Activated naive CD8-positive, alpha-beta T cell treated with anti-CD3 and anti-CD28 coated beads, Interleukin-2, amount 50 U/mL, for 16 hours (primary cell): ENCODE measurements around the gene FIG4.
"Not testable (repeated sequence)": the region's sequence is repeated elsewhere in the genome, so short reads cannot be mapped to it uniquely, and the experiment has no call there.

Source experiments
- DNase-seq: peaks from one replicate; pipeline ENCODE4 v3.0.0-alpha.2; 2020; ENCODE audit warnings: low read depth, low spot score

FIG4 gene

DNA sequence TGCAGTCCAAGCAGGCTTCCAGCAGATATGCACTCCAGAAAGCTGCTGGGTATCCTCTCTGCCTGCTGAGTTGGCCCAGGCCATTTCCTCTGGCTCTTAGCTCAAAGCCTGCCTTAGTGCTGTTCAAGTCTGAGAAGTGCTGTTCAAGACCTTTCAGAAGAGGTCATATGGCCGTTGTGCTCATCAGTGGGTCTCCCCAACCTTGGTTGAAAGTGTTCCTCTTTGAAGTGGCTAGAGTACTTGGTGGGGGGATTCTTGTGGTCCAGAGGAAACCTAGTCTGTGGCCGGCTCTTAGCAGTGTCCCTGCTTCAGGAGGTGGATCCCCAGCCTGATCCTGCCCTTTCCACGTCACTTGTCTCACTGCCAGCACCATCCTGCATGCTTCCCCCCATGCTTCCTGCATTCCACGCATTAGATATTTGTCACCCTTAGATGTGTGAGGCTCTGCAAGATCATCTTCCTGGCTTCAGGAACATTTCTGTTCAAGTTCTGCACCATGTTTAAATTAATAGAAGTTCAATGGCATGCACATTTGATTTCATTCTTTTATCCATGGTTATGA lies 105.0 kb downstream of the FIG4 start:
- DNase-seq, result no peak

- no peak for DNase-seq
Observed at GRCh38 chr6:109799129-109799528, 108.0 kb downstream of the FIG4 start.

- DNase-seq, result no peak
Observed at GRCh38 chr6:109799664-109800063, 108.6 kb downstream of the FIG4 start.

DNA sequence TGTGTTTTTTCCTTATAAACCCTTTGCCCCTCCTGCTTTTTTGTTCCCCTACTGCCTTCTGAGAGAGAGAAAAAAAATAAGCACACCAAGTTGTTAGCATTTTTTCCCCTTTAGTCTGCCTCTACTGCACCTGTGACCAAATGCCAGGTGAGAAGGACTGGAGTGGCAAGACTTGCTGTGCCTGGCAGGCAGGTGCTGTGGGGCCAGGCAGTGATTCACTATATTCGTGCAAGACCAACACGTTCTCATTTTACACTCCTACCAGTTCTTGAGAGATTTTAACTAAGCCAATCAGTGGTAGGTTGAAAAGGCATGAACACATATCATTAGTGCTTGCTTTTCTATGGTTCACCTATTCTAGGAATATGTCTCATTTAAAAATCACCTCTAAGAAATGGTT lies 109.7 kb downstream of the FIG4 start:
- DNase-seq, result no peak

DNA sequence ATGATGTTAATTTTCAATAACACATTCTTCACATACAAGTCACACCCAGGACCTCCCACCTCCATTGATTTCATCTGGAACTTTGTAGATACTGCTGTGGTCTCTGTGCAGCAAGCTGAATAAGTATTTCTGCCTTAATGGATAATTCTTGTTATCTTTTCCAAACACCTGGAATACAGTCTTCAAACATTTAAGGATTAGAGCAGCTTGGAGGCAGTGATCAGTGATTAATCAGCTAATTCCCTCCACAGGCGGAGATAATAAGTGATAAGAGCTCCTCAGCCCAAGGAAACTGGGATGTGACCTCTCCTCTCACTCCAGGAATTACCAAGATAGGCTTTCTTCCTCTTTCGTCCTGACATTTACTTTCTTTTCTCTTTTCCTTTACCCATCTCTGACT lies 110.7 kb downstream of the FIG4 start:
- no peak for DNase-seq

DNA sequence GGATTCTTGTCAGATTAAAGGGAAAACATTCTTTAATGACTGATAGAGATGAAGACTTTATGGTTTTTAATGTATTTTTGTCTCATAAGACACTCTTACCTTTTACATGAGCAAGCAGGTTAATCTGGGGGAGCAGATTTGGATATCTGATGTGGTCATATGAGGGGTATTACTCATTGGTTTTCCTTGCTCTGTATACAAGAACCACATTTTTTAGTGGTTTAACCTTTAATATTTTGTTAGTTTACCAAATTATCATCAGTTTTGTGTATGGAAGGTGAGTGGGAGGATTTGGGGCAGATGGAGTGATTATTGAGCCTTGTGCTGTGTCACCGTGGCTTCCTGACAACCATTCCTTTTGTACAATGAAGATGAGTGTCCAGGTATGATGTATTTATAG lies 112.9 kb downstream of the FIG4 start:
- no peak for DNase-seq

- DNase-seq, result no peak
Observed at GRCh38 chr6:109807881-109808280, 116.8 kb downstream of the FIG4 start.

DNA sequence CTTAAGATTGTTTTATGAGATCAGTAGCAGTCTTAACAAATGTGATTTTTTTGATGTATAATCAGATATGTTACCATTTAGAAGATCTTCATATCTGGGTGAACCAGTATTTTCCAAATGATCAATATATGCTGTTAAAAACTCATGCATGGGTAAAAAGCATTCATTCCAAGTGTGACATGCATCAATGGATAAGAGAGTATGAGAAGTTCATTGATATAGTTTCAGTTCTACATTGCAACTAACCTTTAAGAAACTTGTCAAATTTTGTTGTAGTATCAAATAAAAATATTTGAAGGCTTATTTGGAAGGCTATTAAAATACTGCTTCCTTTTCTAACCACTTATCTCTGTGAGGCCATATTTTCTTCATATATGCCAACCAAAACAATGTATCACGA lies 117.7 kb downstream of the FIG4 start:
- no peak for DNase-seq

- DNase-seq, result no peak
Observed at GRCh38 chr6:109815054-109815453, 124.0 kb downstream of the FIG4 start.

- no peak for DNase-seq
Observed at GRCh38 chr6:109816452-109817374, 125.6 kb downstream of the FIG4 start.

- no peak for DNase-seq
Observed at GRCh38 chr6:109820706-109821350, 129.7 kb downstream of the FIG4 start.

GRCh38 chr6:109821428-109821827 lies 130.3 kb downstream of the FIG4 start:
- DNase-seq, result no peak

- DNase-seq, result no peak
Observed at GRCh38 chr6:109824105-109824504, 133.0 kb downstream of the FIG4 start.

DNA sequence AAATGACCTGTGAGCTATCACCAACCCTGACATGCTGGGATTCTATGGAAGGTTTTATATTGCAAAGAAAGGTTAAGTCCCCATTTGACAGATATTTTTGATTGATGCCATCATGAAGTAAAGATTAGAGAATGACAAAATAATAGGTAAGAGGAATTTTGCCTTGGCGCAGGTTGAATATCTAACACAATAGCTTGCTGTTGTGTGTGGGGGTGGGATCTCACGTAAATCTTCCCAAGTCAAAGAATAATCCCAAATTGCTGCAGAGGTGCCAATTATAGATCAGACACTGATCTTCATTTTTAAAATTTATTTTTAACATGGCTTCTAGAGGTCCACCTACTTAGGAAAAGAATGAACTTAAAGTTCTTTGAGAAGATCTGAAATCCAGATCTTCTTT lies 135.5 kb downstream of the FIG4 start:
- DNase-seq, result no peak

- not testable (repeated sequence) for DNase-seq
Observed at GRCh38 chr6:109831352-109831751, 140.3 kb downstream of the FIG4 start.

GRCh38 chr6:109834131-109834530 lies 143.0 kb downstream of the FIG4 start:
- DNase-seq, result no peak

DNA sequence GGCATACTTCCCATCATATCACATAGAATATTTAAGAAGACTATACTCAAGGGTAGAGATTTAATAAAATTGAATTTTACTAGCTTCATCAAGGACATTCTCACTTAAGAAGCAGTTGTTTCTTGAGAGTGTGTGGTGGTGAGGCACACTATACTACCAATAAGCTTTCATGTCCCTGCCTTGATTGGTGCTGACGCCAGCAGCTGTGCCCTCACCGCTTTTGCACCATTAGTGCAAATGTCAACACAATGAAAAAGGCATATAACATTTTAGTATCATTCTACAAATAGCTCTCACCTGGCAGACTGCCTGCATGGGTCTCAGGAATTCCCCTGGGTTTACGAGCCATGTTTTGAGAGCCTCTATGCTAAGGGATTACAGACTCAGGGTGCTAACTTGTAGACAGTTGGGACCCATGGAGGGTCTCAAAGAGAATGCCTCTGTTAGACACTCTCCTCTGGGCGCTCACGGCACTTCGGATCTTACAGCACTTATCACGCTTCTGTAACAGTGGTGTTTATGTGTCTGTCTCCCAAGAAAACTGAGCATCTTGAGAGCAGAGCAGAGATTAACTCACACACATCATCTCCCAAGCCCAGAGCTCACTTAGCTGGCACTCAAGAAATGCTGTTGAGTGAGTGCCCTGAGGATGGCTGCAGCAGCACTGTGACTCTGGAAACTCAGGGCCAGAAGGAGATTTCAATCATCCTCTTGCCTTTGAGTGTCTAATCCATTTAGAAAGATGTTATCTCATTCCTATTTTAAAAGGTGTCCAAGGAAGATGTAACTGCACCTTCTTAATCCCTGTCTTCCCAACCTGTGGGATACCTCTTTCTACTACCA lies 143.7 kb downstream of the FIG4 start:
- no peak for DNase-seq

GRCh38 chr6:109840034-109840433 lies 148.9 kb downstream of the FIG4 start:
- no peak for DNase-seq

- no peak for DNase-seq
Observed at GRCh38 chr6:109840796-109841195, 149.7 kb downstream of the FIG4 start.

DNA sequence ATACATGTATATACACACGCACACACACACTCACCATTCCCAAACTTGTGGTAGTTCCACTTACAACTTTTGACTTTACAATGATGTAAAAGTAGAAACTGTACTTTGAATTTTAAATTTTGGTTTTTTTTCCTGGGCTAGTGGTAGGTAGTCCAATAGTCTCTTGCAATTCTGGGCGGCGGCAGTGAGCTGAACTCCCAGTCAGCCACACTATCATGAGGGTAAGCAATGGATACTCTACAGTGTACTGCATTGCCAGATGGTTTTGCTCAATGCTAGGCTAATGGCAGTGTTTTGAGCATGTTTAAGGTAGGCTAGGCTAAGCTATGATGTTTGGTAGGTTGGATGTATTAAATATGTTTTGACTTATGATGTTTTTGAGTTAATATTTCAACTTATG lies 150.8 kb downstream of the FIG4 start:
- no peak for DNase-seq

DNA sequence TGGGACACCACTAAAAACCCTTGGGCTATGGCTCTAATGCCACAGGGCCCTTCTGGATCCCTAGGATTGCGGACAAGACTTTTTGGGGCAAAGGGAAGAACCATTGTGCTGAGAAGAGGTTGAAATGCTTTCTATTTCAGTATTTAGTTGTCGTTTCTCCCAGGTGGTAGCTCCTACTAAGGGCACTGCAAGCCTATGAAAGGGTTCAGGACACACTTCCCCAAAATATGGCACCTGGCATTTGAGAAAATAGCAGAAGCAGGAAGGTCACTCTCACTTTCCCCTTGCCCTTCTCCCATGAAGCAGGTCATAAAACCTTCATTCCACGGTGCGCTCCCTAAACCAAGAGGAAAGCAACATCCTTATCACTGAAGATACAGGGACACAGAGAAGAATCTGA lies 161.6 kb downstream of the FIG4 start:
- no peak for DNase-seq

DNA sequence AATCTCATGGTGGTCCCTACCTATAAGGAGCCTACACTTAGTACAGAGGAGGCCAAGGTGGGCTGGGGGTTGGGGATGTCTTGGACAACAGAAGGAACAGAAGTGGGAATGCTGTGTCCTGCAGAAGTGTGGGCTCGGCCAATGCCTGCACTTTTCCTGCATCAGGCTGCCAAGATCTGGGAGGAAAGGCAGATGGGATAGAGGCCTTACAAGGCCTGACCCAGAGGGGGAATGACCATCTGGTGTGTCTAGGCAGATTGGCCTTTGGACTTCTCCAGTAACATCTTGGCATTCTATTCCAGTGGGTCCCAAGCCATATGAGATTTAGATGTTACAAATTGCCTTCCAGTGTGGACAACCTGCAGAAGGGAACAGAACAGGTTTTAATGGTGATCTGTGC lies 162.3 kb downstream of the FIG4 start:
- no peak for DNase-seq
